ENCODE data around the gene CFAP107. TPM values are rescaled to one million over a fixed set of nuclear protein-coding genes. Genes with fewer than 3 reads are reported as not detected.
"Not testable (repeated sequence)": the region's sequence is repeated elsewhere in the genome, so short reads cannot be mapped to it uniquely, and the experiment has no call there.

CFAP107 gene
- polyA plus RNA-seq, 1 donor from 2014 or later: not detected

GRCh38 chr1:12783783-12784182 is 37.8 kb downstream of the CFAP107 start:
- not testable (repeated sequence) for H3K9ac ChIP-seq (ENCODE audit: low read length); H3K27me3 ChIP-seq (ENCODE audit: insufficient read depth, low read depth, low read length); H3K9me3 ChIP-seq (ENCODE audit: low read length); H3K9me2 ChIP-seq (ENCODE audit: insufficient read depth, low read length); H2AFZ ChIP-seq (ENCODE audit: low read depth, low read length); H3K36me3 ChIP-seq (ENCODE audit: insufficient read depth, low read length); H3K4me2 ChIP-seq (ENCODE audit: low read length); H4K20me1 ChIP-seq (ENCODE audit: insufficient read depth); H3K27ac ChIP-seq (ENCODE audit: low read length); H3K79me2 ChIP-seq (replicated peaks; ENCODE audit: insufficient read depth, low read length); H3F3A ChIP-seq (ENCODE audit: insufficient read depth, low read length, poor library complexity, severe bottlenecking); H3K4me3 ChIP-seq (ENCODE audit: low read length)

- not testable (repeated sequence) for H3K27ac ChIP-seq (ENCODE audit: low read length); H3K27me3 ChIP-seq (ENCODE audit: insufficient read depth, low read depth, low read length); H4K20me1 ChIP-seq (ENCODE audit: insufficient read depth); H3K4me2 ChIP-seq (ENCODE audit: low read length); H3K36me3 ChIP-seq (ENCODE audit: insufficient read depth, low read length); H3K9me3 ChIP-seq (ENCODE audit: low read length); H3F3A ChIP-seq (ENCODE audit: insufficient read depth, low read length, poor library complexity, severe bottlenecking); H3K79me2 ChIP-seq (replicated peaks; ENCODE audit: insufficient read depth, low read length); H3K9me2 ChIP-seq (ENCODE audit: insufficient read depth, low read length); H3K9ac ChIP-seq (ENCODE audit: low read length); H2AFZ ChIP-seq (ENCODE audit: low read depth, low read length); H3K4me3 ChIP-seq (ENCODE audit: low read length)
Observed at GRCh38 chr1:12784729-12785128, 38.7 kb downstream of the CFAP107 start.

- H3K4me3 ChIP-seq (ENCODE audit: low read length); H3K9me2 ChIP-seq (ENCODE audit: insufficient read depth, low read length); H3F3A ChIP-seq (ENCODE audit: insufficient read depth, low read length, poor library complexity, severe bottlenecking); H3K27ac ChIP-seq (ENCODE audit: low read length); H4K20me1 ChIP-seq (ENCODE audit: insufficient read depth); H3K27me3 ChIP-seq (ENCODE audit: insufficient read depth, low read depth, low read length); H3K9ac ChIP-seq (ENCODE audit: low read length); H3K4me2 ChIP-seq (ENCODE audit: low read length); H3K36me3 ChIP-seq (ENCODE audit: insufficient read depth, low read length); H3K79me2 ChIP-seq (replicated peaks; ENCODE audit: insufficient read depth, low read length); H3K9me3 ChIP-seq (ENCODE audit: low read length); H2AFZ ChIP-seq (ENCODE audit: low read depth, low read length): not testable (repeated sequence)
Observed at GRCh38 chr1:12791097-12791496, 45.1 kb downstream of the CFAP107 start, which contains the start of gene PRAMEF1. PRAMEF1 (plus strand) TSS chr1:12791397; CDS start chr1:12793228, 1,831 bp downstream.

- no peaks in the 10 kb centered on the region for H3F3A ChIP-seq (ENCODE audit: insufficient read depth, low read length, poor library complexity, severe bottlenecking)
- no peaks in the 10 kb centered on the region for H4K20me1 ChIP-seq (ENCODE audit: insufficient read depth)
- TF ChIP-seq SMC3 (conservative IDR thresholded peaks at IDR 0.05; ENCODE audit: poor library complexity): no peak
- no peak for TF ChIP-seq CTCF (IDR thresholded peaks at IDR 0.05; ENCODE audit: poor library complexity, severe bottlenecking)
- TF ChIP-seq EP300 (conservative IDR thresholded peaks at IDR 0.05; ENCODE audit: poor library complexity, severe bottlenecking): no peak
- TF ChIP-seq MXI1 (conservative IDR thresholded peaks at IDR 0.05; ENCODE audit: poor library complexity, severe bottlenecking): no peak
- TF ChIP-seq REST (IDR thresholded peaks at IDR 0.05; ENCODE audit: borderline replicate concordance): no peak
- no peak for TF ChIP-seq EZH2 (IDR thresholded peaks at IDR 0.05; ENCODE audit: borderline replicate concordance, insufficient read depth, low read length, poor library complexity, severe bottlenecking)
- no peak for TF ChIP-seq POLR2AphosphoS5 (IDR thresholded peaks at IDR 0.05)
- TF ChIP-seq TAF1 (IDR thresholded peaks at IDR 0.05; ENCODE audit: low read depth): no peak
- no peak for TF ChIP-seq RAD21 (conservative IDR thresholded peaks at IDR 0.05)
- no peaks in the 10 kb centered on the region for H3K36me3 ChIP-seq (ENCODE audit: insufficient read depth, low read length)
- no peaks in the 10 kb centered on the region for H3K9me2 ChIP-seq (ENCODE audit: insufficient read depth, low read length)
- no peak overlapping the region for H2AFZ ChIP-seq (ENCODE audit: low read depth, low read length)
- H3K27ac ChIP-seq (ENCODE audit: low read length): no peak overlapping the region
- no peak overlapping the region for H3K4me2 ChIP-seq (ENCODE audit: low read length)
- H3K9me3 ChIP-seq (ENCODE audit: low read length): no peaks in the 10 kb centered on the region
- no peaks in the 10 kb centered on the region for H3K79me2 ChIP-seq (replicated peaks; ENCODE audit: insufficient read depth, low read length)
- H3K4me3 ChIP-seq (ENCODE audit: low read length): no peak overlapping the region
- H3K27me3 ChIP-seq (ENCODE audit: insufficient read depth, low read depth, low read length): no peaks in the 10 kb centered on the region
- no peak overlapping the region for H3K9ac ChIP-seq (ENCODE audit: low read length)
Observed at GRCh38 chr1:12798911-12799310, 52.9 kb downstream of the CFAP107 start.

All from neural cell (in vitro differentiated cells).